H1 (cell line): ENCODE results near the gene IL13RA1. TPM values are rescaled to one million over a fixed set of nuclear protein-coding genes. Genes with fewer than 3 reads are reported as not detected.

ENCODE experiments used
- CTCF ChIA-PET: fragments of 300-600 bp; sonication (Branson Sonifier 250); formaldehyde crosslinking; loops from one replicate; lab custom pipeline; 2021; ENCODE audit not compliant: partially characterized antibody; lab: Charles Lee
- POLR2A ChIA-PET: fragments of 300-600 bp; sonication (Branson Sonifier 250); formaldehyde crosslinking; loops from one replicate; lab custom pipeline; 2021; ENCODE audit warnings: inconsistent platforms; ENCODE audit not compliant: partially characterized antibody; lab: Charles Lee
- DNase-seq, 2 experiments: peaks; one replicate each; pipeline versions ENCODE4 v3.0.0 to v3.0.0-alpha.2; 2010 to 2022; ENCODE audit warnings: low spot score in 2 of 2, low read depth in 1 of 2, mixed read lengths in 1 of 2
- FAIRE-seq: peaks from 2 replicates; lab custom pipeline; 2011; peaks lifted over from hg19 to GRCh38; lab: Jason Lieb, UNC
- H2AFZ ChIP-seq: 2 replicates; pipeline ENCODE4 v1.8.1; 2012; ENCODE audit warnings: low read length, inconsistent platforms
- H2AK5ac ChIP-seq: 2 replicates; pipeline ENCODE4 v1.6.1; 2013; ENCODE audit warnings: low read depth, low read length
- H2BK120ac ChIP-seq: replicated peaks from 2 replicates; pipeline ENCODE3; 2013; ENCODE audit warnings: low read depth, low read length, inconsistent platforms
- H2BK12ac ChIP-seq: 2 replicates; pipeline ENCODE4 v1.6.1; 2013; ENCODE audit warnings: low read depth, low read length
- H2BK15ac ChIP-seq: 2 replicates; pipeline ENCODE4 v1.6.1; 2013; ENCODE audit warnings: low read length
- H2BK20ac ChIP-seq: 2 replicates; pipeline ENCODE4 v1.6.1; 2013; ENCODE audit warnings: low read length
- H2BK5ac ChIP-seq: 2 replicates; pipeline ENCODE4 v1.6.1; 2013; ENCODE audit warnings: low read depth, low read length
- H3K14ac ChIP-seq: 2 replicates; pipeline ENCODE4 v1.6.1; 2013; ENCODE audit warnings: inconsistent platforms; ENCODE audit not compliant: insufficient read length
- H3K18ac ChIP-seq: 2 replicates; pipeline ENCODE4 v1.6.1; 2013; ENCODE audit warnings: low read length; ENCODE audit errors: extremely low read depth
- H3K23ac ChIP-seq: 2 replicates; pipeline ENCODE4 v1.6.1; 2013; ENCODE audit warnings: inconsistent platforms; ENCODE audit not compliant: insufficient read length
- H3K23me2 ChIP-seq: 2 replicates; pipeline ENCODE4 v1.6.1; 2013; ENCODE audit warnings: low read depth, low read length
- H3K27ac ChIP-seq: 2 replicates; pipeline ENCODE4 v1.6.1; 2011; ENCODE audit warnings: low read depth, low read length, inconsistent platforms
- H3K27me3 ChIP-seq, 4 experiments: replicated peaks in 1 of 4; 1 replicate in 1 of 4; 2 replicates in 3 of 4; pipeline versions ENCODE4 v1.6.1 to v1.8.1; 2011 to 2013; ENCODE audit warnings: low read length in 3 of 4, mild to moderate bottlenecking in 3 of 4, inconsistent platforms in 2 of 4, mixed read lengths in 2 of 4, moderate library complexity in 1 of 4; ENCODE audit not compliant: control insufficient read depth in 3 of 4, insufficient read depth in 3 of 4; ENCODE audit errors: extremely low read depth in 1 of 4
- H3K36me3 ChIP-seq, 4 experiments: 2 replicates each; pipeline versions ENCODE4 v1.6.1 to v1.8.1; 2011 to 2013; ENCODE audit warnings: mild to moderate bottlenecking in 4 of 4, low read length in 3 of 4, moderate library complexity in 2 of 4, control low read depth in 1 of 4, inconsistent platforms in 1 of 4; ENCODE audit not compliant: insufficient read depth in 4 of 4, control insufficient read depth in 2 of 4
- H3K4ac ChIP-seq: replicated peaks from 2 replicates; pipeline ENCODE3; 2013; ENCODE audit warnings: low read length, low read depth, mixed read lengths, inconsistent platforms; ENCODE audit not compliant: insufficient read length
- H3K4me1 ChIP-seq, 4 experiments: replicated peaks in 1 of 4; 1 replicate in 1 of 4; 2 replicates in 3 of 4; pipeline versions ENCODE4 v1.6.1 to v1.8.1; 2011 to 2013; ENCODE audit warnings: low read length in 3 of 4, inconsistent platforms in 2 of 4, mixed read lengths in 1 of 4; ENCODE audit not compliant: insufficient read depth in 4 of 4, control insufficient read depth in 3 of 4
- H3K4me2 ChIP-seq, 2 experiments: 2 replicates each; pipeline versions ENCODE4 v1.6.1 to v1.8.1; 2011 to 2013; ENCODE audit warnings: low read depth in 2 of 2, low read length in 2 of 2, control low read depth in 1 of 2, inconsistent platforms in 1 of 2, mild to moderate bottlenecking in 1 of 2; ENCODE audit not compliant: insufficient read depth in 1 of 2
- H3K4me3 ChIP-seq, 4 experiments: fragments of 200-600, 300-600 bp in 1 of 4; sonication (generic), shearing (Covaris generic), sonication (Bioruptor Twin) in 1 of 4; 2 replicates each; pipeline versions ENCODE4 v1.5.1 to v1.8.1; 2011 to 2016; ENCODE audit warnings: low read length in 4 of 4, low read depth in 3 of 4, control low read depth in 2 of 4, inconsistent platforms in 2 of 4, mild to moderate bottlenecking in 2 of 4, mixed read lengths in 1 of 4, moderate library complexity in 1 of 4; ENCODE audit not compliant: insufficient read depth in 2 of 4; ENCODE audit errors: extremely low read depth in 1 of 4
- H3K56ac ChIP-seq: replicated peaks from 2 replicates; pipeline ENCODE3; 2013; ENCODE audit warnings: low read depth, mild to moderate bottlenecking, mixed read lengths, low read length, inconsistent platforms; ENCODE audit not compliant: insufficient read length
- H3K79me1 ChIP-seq: 2 replicates; pipeline ENCODE4 v1.6.1; 2013; ENCODE audit warnings: low read depth, low read length, control low read depth
- H3K79me2 ChIP-seq, 2 experiments: 2 replicates each; pipeline versions ENCODE4 v1.6.1 to v1.8.1; 2012 to 2013; ENCODE audit warnings: low read length in 2 of 2, mild to moderate bottlenecking in 2 of 2, inconsistent platforms in 1 of 2; ENCODE audit not compliant: insufficient read depth in 2 of 2, control insufficient read depth in 1 of 2
- H3K9ac ChIP-seq, 4 experiments: replicated peaks in 1 of 4; 1 replicate in 1 of 4; 2 replicates in 3 of 4; pipeline versions ENCODE4 v1.6.1 to v1.8.1; 2011 to 2013; ENCODE audit warnings: low read depth in 3 of 4, low read length in 3 of 4, control low read depth in 2 of 4, mild to moderate bottlenecking in 2 of 4, moderate library complexity in 2 of 4, inconsistent platforms in 1 of 4; ENCODE audit errors: extremely low read depth in 1 of 4
- H3K9me3 ChIP-seq, 2 experiments: 2 replicates each; pipeline versions ENCODE4 v1.6.1 to v1.8.1; 2012 to 2013; ENCODE audit warnings: mild to moderate bottlenecking in 2 of 2, moderate library complexity in 2 of 2, control low read depth in 1 of 2, inconsistent platforms in 1 of 2, low read depth in 1 of 2, low read length in 1 of 2, mixed read lengths in 1 of 2; ENCODE audit not compliant: insufficient read depth in 2 of 2
- H4K20me1 ChIP-seq, 2 experiments: replicated peaks in 1 of 2; 2 replicates each; pipeline versions ENCODE3 to v1.8.1; 2011 to 2013; ENCODE audit warnings: inconsistent platforms in 2 of 2, low read length in 2 of 2, mild to moderate bottlenecking in 1 of 2; ENCODE audit not compliant: insufficient read depth in 2 of 2, control insufficient read depth in 1 of 2
- H4K5ac ChIP-seq: 2 replicates; pipeline ENCODE4 v1.6.1; 2013; ENCODE audit warnings: low read length, low read depth, mixed read lengths, inconsistent platforms; ENCODE audit not compliant: insufficient read length
- H4K8ac ChIP-seq: 2 replicates; pipeline ENCODE4 v1.8.0; 2013; ENCODE audit warnings: mild to moderate bottlenecking, moderate library complexity, low read length, inconsistent platforms; ENCODE audit not compliant: insufficient read depth; ENCODE audit errors: extremely low read depth
- H4K91ac ChIP-seq: replicated peaks from 2 replicates; pipeline ENCODE3; 2013; ENCODE audit warnings: low read length, mixed read lengths, inconsistent platforms; ENCODE audit not compliant: insufficient read length
- BACH1 ChIP-seq: IDR thresholded peaks from 2 replicates; pipeline ENCODE4 v1.6.1; 2012; ENCODE audit warnings: low read length, improper control_type of control experiment
- CHD1 ChIP-seq: IDR thresholded peaks from 2 replicates; pipeline ENCODE4 v1.6.1; 2012; ENCODE audit warnings: low read depth, low read length, improper control_type of control experiment
- CHD2 ChIP-seq: IDR thresholded peaks from 2 replicates; pipeline ENCODE4 v1.6.1; 2012; ENCODE audit warnings: low read length, improper control_type of control experiment
- CTBP2 ChIP-seq: IDR thresholded peaks from 2 replicates; pipeline ENCODE4 v1.7.0; 2011; ENCODE audit warnings: borderline replicate concordance, mild to moderate bottlenecking, moderate library complexity, mixed read lengths, low read length; ENCODE audit not compliant: insufficient read depth, insufficient read length
- E2F6 ChIP-seq: IDR thresholded peaks from 2 replicates; pipeline ENCODE4 v1.6.1; 2012; ENCODE audit warnings: inconsistent platforms
- EGR1 ChIP-seq: IDR thresholded peaks from 2 replicates; pipeline ENCODE4 v1.6.1; 2011; ENCODE audit warnings: low read depth, low read length, borderline replicate concordance
- HDAC2 ChIP-seq, 2 experiments: fragments of 300-600 bp in 1 of 2; sonication (generic) in 1 of 2; IDR thresholded peaks; 2 replicates each; pipeline ENCODE4 v1.6.1; 2011 to 2012; ENCODE audit warnings: low read depth in 2 of 2, low read length in 2 of 2, mild to moderate bottlenecking in 2 of 2, moderate library complexity in 2 of 2, borderline replicate concordance in 1 of 2, inconsistent platforms in 1 of 2
- NRF1 ChIP-seq: IDR thresholded peaks from 2 replicates; pipeline ENCODE4 v1.6.1; 2011; ENCODE audit warnings: mild to moderate bottlenecking, low read depth, low read length, improper control_type of control experiment
- RFX5 ChIP-seq: IDR thresholded peaks from 2 replicates; pipeline ENCODE4 v1.6.1; 2011; ENCODE audit warnings: low read depth, low read length, improper control_type of control experiment, borderline replicate concordance
- SUZ12 ChIP-seq: fragments of 200-600 bp; sonication (generic); IDR thresholded peaks from 2 replicates; pipeline ENCODE4 v1.6.1; 2012; ENCODE audit warnings: mild to moderate bottlenecking, inconsistent platforms, low read length, moderate library complexity, mixed read lengths
- TAF7 ChIP-seq: optimal IDR thresholded peaks from 2 replicates; pipeline ENCODE3; 2011; ENCODE audit warnings: low read depth, mild to moderate bottlenecking, inconsistent platforms, low read length, moderate library complexity, borderline replicate concordance
- TBP ChIP-seq: IDR thresholded peaks from 2 replicates; pipeline ENCODE4 v1.6.1; 2011; ENCODE audit warnings: low read depth, low read length, improper control_type of control experiment
- WGBS, 2 experiments: shearing (Covaris generic) in 1 of 2; methylation state at CpG; one replicate each; pipeline versions ENCODE4 v1.1.6 to v1.1.7; 2013 to 2015; ENCODE audit warnings: low lambda C conversion rate in 2 of 2, mixed read lengths in 2 of 2, inconsistent platforms in 1 of 2, low coverage in 1 of 2, missing lambda C conversion rate in 1 of 2; ENCODE audit not compliant: insufficient replicate concordance in 2 of 2, insufficient coverage in 1 of 2, insufficient read length in 1 of 2; ENCODE audit errors: extremely low coverage in 1 of 2, missing lambda C conversion rate in 1 of 2; 5-methylcytosine and 5-hydroxymethylcytosine counted together
- polyA plus RNA-seq, 7 experiments: library from polyadenylated mRNA; depleted of rRNA in 3 of 7; stranded (reverse) in 5 of 7; unstranded in 2 of 7; fragments of >200 nt in 5 of 7; fragments of 200-250 nt in 2 of 7; gene quantifications; 1 replicate in 5 of 7; 2 replicates in 1 of 7; 4 replicates in 1 of 7; pipeline versions ENCODE4 v1.2.1 to v1.2.3, GENCODE V29; 2011 to 2013; ENCODE audit warnings: missing spikeins in 2 of 7, mixed read lengths in 2 of 7
- total RNA-seq: library from RNA; stranded (reverse); fragmentation: NEBNext Ultra II Directional; extraction: Animal tissue kit (Norgen Biotek cat#: 25700); gene quantifications from 2 replicates; pipeline ENCODE4 v1.2.1, GENCODE V29; 2021

The IL13RA1 gene
- total and polyA plus RNA-seq, 2 of the 8 experiments (the other 6 are each of a cell fraction or from before 2014, with no cell fraction given): 3.3 to 9.4 TPM

- H3K27me3 ChIP-seq: no peaks in the 10 kb centered on the region
- WGBS, 2 experiments: 92% methylated on average over 2 of the region's 2 CpGs; no CpG with 5 or more reads in 1 of the 2 experiments
- no peak overlapping the region for H3K4me2 ChIP-seq
- no peak overlapping the region for H2BK20ac ChIP-seq
- no peaks in the 10 kb centered on the region for H3K23me2 ChIP-seq
- DNase-seq (no peak), FAIRE-seq (no peak)
- no peaks in the 10 kb centered on the region for H3K9me3 ChIP-seq
- no peak overlapping the region for H3K18ac ChIP-seq
- no peak overlapping the region for H2BK12ac ChIP-seq
- no peaks in the 10 kb centered on the region for H4K20me1 ChIP-seq
- H4K91ac ChIP-seq: no peak overlapping the region
- H3K79me1 ChIP-seq: no peaks in the 10 kb centered on the region
- H4K5ac ChIP-seq: no peak overlapping the region
- no peak overlapping the region for H3K4me3 ChIP-seq
- H3K14ac ChIP-seq: no peak overlapping the region
- H3K56ac ChIP-seq: no peak overlapping the region
- H3K79me2 ChIP-seq: no peaks in the 10 kb centered on the region
- H2BK15ac ChIP-seq: no peak overlapping the region
- H2BK120ac ChIP-seq: no peak overlapping the region
- no peak overlapping the region for H3K23ac ChIP-seq
- H2AFZ ChIP-seq: no peak overlapping the region
- H3K9ac ChIP-seq: no peak overlapping the region
- H3K36me3 ChIP-seq: no peaks in the 10 kb centered on the region
- H3K27ac ChIP-seq: no peak overlapping the region
- no peak overlapping the region for H3K4ac ChIP-seq
- ChIA-PET POLR2A (no interaction called here), CTCF (no interaction called here)
- H2AK5ac ChIP-seq: no peak overlapping the region
- H4K8ac ChIP-seq: no peak overlapping the region
- no peaks in the 10 kb centered on the region for H3K4me1 ChIP-seq
- no peak overlapping the region for H2BK5ac ChIP-seq
- no peak for TF ChIP-seq NRF1
- no peak for TF ChIP-seq RFX5
- no peak for TF ChIP-seq CTBP2
- no peak for TF ChIP-seq BACH1
- no peak for TF ChIP-seq TBP
- TF ChIP-seq CHD1: no peak
- no peak for TF ChIP-seq HDAC2 (IDR thresholded peaks at IDR 0.05; ENCODE audit: borderline replicate concordance in 1 of 2, low read depth in 2 of 2, low read length in 2 of 2)
- TF ChIP-seq SUZ12: no peak
- no peak for TF ChIP-seq TAF7
- TF ChIP-seq CHD2: no peak
- no peak for TF ChIP-seq EGR1
- no peak for TF ChIP-seq E2F6
Observed at GRCh38 chrX:118718737-118719136, 8.7 kb upstream of the IL13RA1 start.
